Sigmoid colon (tissue), 7 donors: ENCODE results near the gene IDH2. TPM values are rescaled to one million over a fixed set of nuclear protein-coding genes. Genes with fewer than 3 reads are reported as not detected.
A peak's percentile ranks its signal among the peaks of the same experiment; 100 is the strongest.
"Not testable (repeated sequence)": the region's sequence is repeated elsewhere in the genome, so short reads cannot be mapped to it uniquely, and the experiment has no call there.

Experiments used
- DNase-seq: peaks from one replicate; pipeline ENCODE4 v3.0.0-alpha.2; 2019
- H3K27ac ChIP-seq, 4 donors: fragments of 200-600 bp; sonication (generic); one replicate each; pipeline ENCODE4 v1.5.1; 2016 to 2019; ENCODE audit warnings: mild to moderate bottlenecking in 1 of 4
- H3K27me3 ChIP-seq, 3 donors: fragments of 200-600 bp; sonication (generic); one replicate each; pipeline ENCODE4 v1.5.1; 2019; ENCODE audit warnings: mild to moderate bottlenecking in 1 of 3
- H3K36me3 ChIP-seq, 4 donors: fragments of 200-600 bp; sonication (generic); one replicate each; pipeline ENCODE4 v1.5.1; 2016 to 2019
- H3K4me1 ChIP-seq, 4 donors: fragments of 200-600 bp; sonication (generic); one replicate each; pipeline ENCODE4 v1.5.1; 2017 to 2019
- H3K4me3 ChIP-seq, 4 donors: fragments of 200-600 bp; sonication (generic); one replicate each; pipeline ENCODE4 v1.5.1; 2017 to 2019; ENCODE audit warnings: mild to moderate bottlenecking in 2 of 4, moderate library complexity in 1 of 4
- H3K9me3 ChIP-seq, 4 donors: fragments of 200-600 bp in 3 of 4; sonication (generic) in 3 of 4; one replicate each; pipeline versions ENCODE4 v1.5.1 to v1.6.1; 2013 to 2019
- EP300 ChIP-seq, 4 donors: sonication (generic); formaldehyde crosslinking; IDR thresholded peaks; one replicate each; pipeline ENCODE4 v1.6.1; 2017; ENCODE audit warnings: antibody characterized with exemption in 4 of 4
- POLR2A ChIP-seq, 2 donors: fragments of 450-650 bp; IDR thresholded peaks; one replicate each; pipeline ENCODE4 v1.6.1; 2016; ENCODE audit warnings: antibody characterized with exemption in 2 of 2, mild to moderate bottlenecking in 2 of 2, moderate library complexity in 2 of 2
- POLR2AphosphoS5 ChIP-seq, 4 donors: sonication (generic); formaldehyde crosslinking; IDR thresholded peaks; one replicate each; pipeline ENCODE4 v1.6.1; 2017; ENCODE audit warnings: antibody characterized with exemption in 4 of 4
- WGBS, 2 donors: extraction: QIAGEN DNeasy Blood & Tissue Kit; methylation state at CpG; one replicate each; pipeline ENCODE4 v1.1.7; 2013; 5-methylcytosine and 5-hydroxymethylcytosine counted together
- intact Hi-C: fragments of 100-400 bp; cut with DNase I; formaldehyde crosslinking; loops from one replicate; pipeline ENCODE4 v1.15.1; 2023
- polyA plus RNA-seq, 3 donors: library from polyadenylated mRNA; stranded (reverse); fragments of 200-250 nt; gene quantifications; one replicate each; pipeline ENCODE4 v1.2.3, GENCODE V29; 2013
- total RNA-seq, 4 donors: library from RNA; depleted of rRNA; stranded (reverse); fragments of >200 nt; gene quantifications; one replicate each; pipeline ENCODE4 v1.1.0, GENCODE V29; 2016
- TF ChIP-seq, protein P1 (sequence below), 4 experiments: fragments of 450-650 bp in 3 of 4; fragments of 200-600 bp in 1 of 4; IDR thresholded peaks; one replicate each; pipeline ENCODE4 v1.5.1; 2016 to 2019; ENCODE audit warnings: antibody characterized with exemption in 4 of 4, mild to moderate bottlenecking in 3 of 4, moderate library complexity in 2 of 4
- donor health status: healthy with polysubstance abuse.
- donor health status: Bipolar disorder and iron deficiency.
- donor health status: healthy.

IDH2 gene
- total and polyA plus RNA-seq, 7 donors: 43.8 to 210 (median 111) TPM

DNA sequence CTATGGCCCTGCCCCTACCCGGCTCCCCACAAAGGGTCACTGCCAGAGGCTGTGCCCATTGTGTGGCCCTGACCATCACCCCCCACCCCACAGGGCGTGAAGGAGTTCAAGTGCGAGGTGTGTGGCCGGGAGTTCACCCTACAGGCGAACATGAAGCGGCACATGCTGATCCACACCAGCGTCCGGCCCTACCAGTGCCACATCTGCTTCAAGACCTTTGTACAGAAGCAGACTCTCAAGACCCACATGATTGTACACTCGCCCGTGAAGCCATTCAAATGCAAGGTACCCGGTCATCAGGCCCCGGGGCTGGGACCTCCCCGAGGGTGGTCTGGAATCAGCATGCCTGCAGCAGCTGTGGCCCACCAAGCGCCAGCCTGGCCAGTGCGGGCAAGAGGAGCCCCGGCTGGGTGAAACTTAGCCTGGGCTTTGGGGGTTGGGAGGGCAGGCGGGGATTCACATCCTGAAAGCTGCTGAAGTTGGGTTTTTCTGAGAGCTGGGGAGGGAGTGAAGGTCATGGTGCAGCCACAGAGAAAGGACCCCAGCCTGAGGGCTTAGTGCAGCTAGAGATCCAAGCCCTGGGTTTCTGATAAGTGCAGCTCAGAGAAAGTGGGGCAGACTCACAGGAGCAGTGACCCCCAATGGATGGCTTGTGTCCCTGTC is 29.2 kb downstream of the IDH2 start:
- no peak for TF ChIP-seq EP300 (IDR thresholded peaks at IDR 0.05)
- TF ChIP-seq, protein P1, sequence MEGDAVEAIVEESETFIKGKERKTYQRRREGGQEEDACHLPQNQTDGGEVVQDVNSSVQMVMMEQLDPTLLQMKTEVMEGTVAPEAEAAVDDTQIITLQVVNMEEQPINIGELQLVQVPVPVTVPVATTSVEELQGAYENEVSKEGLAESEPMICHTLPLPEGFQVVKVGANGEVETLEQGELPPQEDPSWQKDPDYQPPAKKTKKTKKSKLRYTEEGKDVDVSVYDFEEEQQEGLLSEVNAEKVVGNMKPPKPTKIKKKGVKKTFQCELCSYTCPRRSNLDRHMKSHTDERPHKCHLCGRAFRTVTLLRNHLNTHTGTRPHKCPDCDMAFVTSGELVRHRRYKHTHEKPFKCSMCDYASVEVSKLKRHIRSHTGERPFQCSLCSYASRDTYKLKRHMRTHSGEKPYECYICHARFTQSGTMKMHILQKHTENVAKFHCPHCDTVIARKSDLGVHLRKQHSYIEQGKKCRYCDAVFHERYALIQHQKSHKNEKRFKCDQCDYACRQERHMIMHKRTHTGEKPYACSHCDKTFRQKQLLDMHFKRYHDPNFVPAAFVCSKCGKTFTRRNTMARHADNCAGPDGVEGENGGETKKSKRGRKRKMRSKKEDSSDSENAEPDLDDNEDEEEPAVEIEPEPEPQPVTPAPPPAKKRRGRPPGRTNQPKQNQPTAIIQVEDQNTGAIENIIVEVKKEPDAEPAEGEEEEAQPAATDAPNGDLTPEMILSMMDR (IDR thresholded peaks at IDR 0.05): no peak
- TF ChIP-seq POLR2AphosphoS5 (IDR thresholded peaks at IDR 0.05): no peak
- no peak for TF ChIP-seq POLR2A (IDR thresholded peaks at IDR 0.05)
- DNase-seq: no peak
- no peaks in the 10 kb centered on the region for H3K27me3 ChIP-seq
- H3K36me3 ChIP-seq: peaks cover 0 to 54% (median 4%) of the 10 kb centered on the region in 4 donors
- H3K27ac ChIP-seq: peak overlapping the region in 1 of 4 donors; percentile 29
- 93 to 95% methylated on average over 17 of the region's 17 CpGs for WGBS, 2 donors
- H3K4me1 ChIP-seq: peaks cover 0 to 18% (median 16%) of the 10 kb centered on the region in 4 donors
- no peaks in the 10 kb centered on the region for H3K9me3 ChIP-seq
- H3K4me3 ChIP-seq: no peak overlapping the region
- intact Hi-C loops: loop anchor here (5.0 kb wide), 3 partner anchors 161 to 311 kb away; partner anchors contain the start of gene ARPIN

DNA sequence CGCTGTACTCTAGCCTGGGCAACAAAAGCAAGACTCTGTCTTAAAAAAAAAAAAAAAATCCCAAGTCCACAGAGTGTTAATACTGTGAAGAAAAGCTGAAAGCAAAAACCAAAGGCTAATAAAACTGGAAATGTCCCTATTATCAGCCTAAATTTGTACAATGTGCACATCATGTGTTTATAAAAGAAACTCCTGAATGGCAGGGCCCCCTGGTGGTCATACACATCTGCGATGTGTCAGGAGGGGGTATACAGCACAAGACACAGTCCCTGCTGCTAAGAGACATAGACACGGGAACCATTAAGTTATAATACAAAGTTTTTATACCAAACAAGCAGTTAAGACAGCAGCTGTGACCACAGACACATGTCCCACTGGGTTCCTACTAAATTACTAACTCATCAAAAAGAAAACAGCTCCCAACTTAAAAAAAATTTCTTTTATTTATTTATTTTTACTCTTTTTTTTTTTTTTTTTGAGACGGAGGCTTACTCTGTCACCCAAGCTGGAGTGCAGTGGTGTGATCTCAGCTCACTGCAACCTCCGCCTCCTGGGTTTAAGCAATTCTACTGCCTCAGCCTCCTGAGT is 31.0 kb downstream of the IDH2 start:
- intact Hi-C loops: loop anchor here (2.0 to 5.0 kb wide), 4 partner anchors 69 to 309 kb away; partner anchors contain the start of gene ARPIN
- Histone ChIP-seq H3K4me1 (peaks cover 0 to 18% (median 17%) of the 10 kb centered on the region in 4 donors), H3K9me3 (no peaks in the 10 kb centered on the region), H3K27ac (peak overlapping the region; percentile 24 to 58 (median 55)), H3K27me3 (no peaks in the 10 kb centered on the region), H3K4me3 (no peak overlapping the region), H3K36me3 (peaks cover 0 to 57% (median 7%) of the 10 kb centered on the region in 4 donors)
- 45 to 48% methylated on average over 5 of the region's 5 CpGs for WGBS, 2 donors
- DNase-seq: peak; percentile 90
- TF ChIP-seq, protein P1 (IDR thresholded peaks at IDR 0.05): peak; percentile 64 to 84 (median 74)
- TF ChIP-seq POLR2AphosphoS5 (IDR thresholded peaks at IDR 0.05) (peak in 3 of 4 donors; percentile 49 to 66 (median 65)), EP300 (IDR thresholded peaks at IDR 0.05) (no peak), POLR2A (IDR thresholded peaks at IDR 0.05) (no peak)

DNA sequence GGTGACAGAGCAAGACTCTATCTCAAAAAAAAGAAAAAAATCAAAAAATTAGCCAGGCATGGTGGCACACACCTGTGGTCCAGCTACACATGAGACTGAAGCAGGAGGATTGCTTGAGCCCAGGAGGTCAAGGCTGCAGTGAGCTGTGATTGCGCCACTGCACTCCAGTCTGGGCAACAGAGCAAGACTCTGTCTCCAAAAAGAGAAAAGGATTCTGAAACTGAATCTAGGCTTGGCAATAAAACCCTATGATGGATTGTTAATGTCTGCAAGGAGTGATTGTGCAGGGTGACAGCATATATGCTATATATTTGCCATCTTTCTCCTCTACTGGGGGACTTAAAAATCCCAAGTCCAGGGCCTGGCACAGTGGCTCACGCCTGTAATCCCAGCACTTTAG is 31.6 kb downstream of the IDH2 start:
- WGBS, 2 donors: 96% methylated on average over 2 of the region's 2 CpGs
- H3K27me3 ChIP-seq, H3K9me3 ChIP-seq, DNase-seq, H3K4me3 ChIP-seq: not testable (repeated sequence)
- H3K4me1 ChIP-seq: peaks cover 0 to 20% (median 16%) of the 10 kb centered on the region in 4 donors
- H3K36me3 ChIP-seq: peaks cover 0 to 51% (median 7%) of the 10 kb centered on the region in 4 donors
- intact Hi-C loops: loop anchor here (2.0 to 5.0 kb wide), 4 partner anchors 68 to 308 kb away; partner anchors contain the start of gene ARPIN
- peak overlapping the region in 3 of 4 donors; percentile 52 to 58 (median 58) for H3K27ac ChIP-seq

DNA sequence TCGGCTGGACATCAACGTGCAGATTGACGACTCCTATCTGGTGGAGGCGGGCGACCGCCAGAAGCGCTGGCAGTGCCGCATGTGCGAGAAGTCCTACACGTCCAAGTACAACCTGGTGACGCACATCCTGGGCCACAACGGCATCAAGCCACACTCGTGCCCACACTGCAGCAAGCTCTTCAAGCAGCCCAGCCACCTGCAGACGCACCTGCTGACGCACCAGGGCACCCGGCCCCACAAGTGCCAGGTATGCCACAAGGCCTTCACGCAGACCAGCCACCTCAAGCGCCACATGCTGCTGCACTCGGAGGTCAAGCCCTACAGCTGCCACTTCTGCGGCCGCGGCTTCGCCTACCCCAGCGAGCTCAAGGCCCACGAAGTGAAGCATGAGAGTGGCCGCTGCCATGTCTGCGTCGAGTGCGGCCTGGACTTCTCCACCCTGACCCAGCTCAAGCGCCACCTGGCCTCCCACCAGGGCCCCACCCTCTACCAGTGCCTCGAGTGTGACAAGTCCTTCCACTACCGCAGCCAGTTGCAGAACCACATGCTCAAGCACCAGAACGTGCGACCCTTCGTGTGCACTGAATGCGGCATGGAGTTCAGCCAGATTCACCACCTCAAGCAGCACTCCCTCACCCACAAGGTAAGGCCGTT is 34.2 kb downstream of the IDH2 start:
- Histone ChIP-seq H3K4me1 (peaks cover 0 to 46% (median 41%) of the 10 kb centered on the region in 4 donors), H3K36me3 (peaks cover 0 to 28% (median 7%) of the 10 kb centered on the region in 4 donors), H3K4me3 (no peak overlapping the region), H3K9me3 (no peaks in the 10 kb centered on the region), H3K27me3 (no peaks in the 10 kb centered on the region), H3K27ac (no peak overlapping the region)
- TF ChIP-seq, protein P1 (IDR thresholded peaks at IDR 0.05): no peak
- TF ChIP-seq POLR2A (IDR thresholded peaks at IDR 0.05) (no peak), POLR2AphosphoS5 (IDR thresholded peaks at IDR 0.05) (no peak), EP300 (IDR thresholded peaks at IDR 0.05) (no peak)
- intact Hi-C loops: no loop called here
- 94 to 95% methylated on average over 37 of the region's 37 CpGs for WGBS, 2 donors
- no peak for DNase-seq
